SK-N-SH treated with all-trans-retinoic acid at 6 μM for 48 hours (cell line): ENCODE measurements around the gene SDF4.

ENCODE experiments used
- OSR1 ChIP-seq: fragments of 250-450 bp; sonication (Bioruptor Pico); IDR thresholded peaks from 2 replicates; pipeline ENCODE4 v1.8.0; 2022; ENCODE audit warnings: moderate library complexity, mild to moderate bottlenecking, inconsistent platforms
- TOX ChIP-seq: fragments of 250-450 bp; sonication (Bioruptor Pico); IDR thresholded peaks from 2 replicates; pipeline ENCODE4 v1.8.0; 2021; ENCODE audit warnings: mild to moderate bottlenecking, moderate library complexity, borderline replicate concordance

DNA sequence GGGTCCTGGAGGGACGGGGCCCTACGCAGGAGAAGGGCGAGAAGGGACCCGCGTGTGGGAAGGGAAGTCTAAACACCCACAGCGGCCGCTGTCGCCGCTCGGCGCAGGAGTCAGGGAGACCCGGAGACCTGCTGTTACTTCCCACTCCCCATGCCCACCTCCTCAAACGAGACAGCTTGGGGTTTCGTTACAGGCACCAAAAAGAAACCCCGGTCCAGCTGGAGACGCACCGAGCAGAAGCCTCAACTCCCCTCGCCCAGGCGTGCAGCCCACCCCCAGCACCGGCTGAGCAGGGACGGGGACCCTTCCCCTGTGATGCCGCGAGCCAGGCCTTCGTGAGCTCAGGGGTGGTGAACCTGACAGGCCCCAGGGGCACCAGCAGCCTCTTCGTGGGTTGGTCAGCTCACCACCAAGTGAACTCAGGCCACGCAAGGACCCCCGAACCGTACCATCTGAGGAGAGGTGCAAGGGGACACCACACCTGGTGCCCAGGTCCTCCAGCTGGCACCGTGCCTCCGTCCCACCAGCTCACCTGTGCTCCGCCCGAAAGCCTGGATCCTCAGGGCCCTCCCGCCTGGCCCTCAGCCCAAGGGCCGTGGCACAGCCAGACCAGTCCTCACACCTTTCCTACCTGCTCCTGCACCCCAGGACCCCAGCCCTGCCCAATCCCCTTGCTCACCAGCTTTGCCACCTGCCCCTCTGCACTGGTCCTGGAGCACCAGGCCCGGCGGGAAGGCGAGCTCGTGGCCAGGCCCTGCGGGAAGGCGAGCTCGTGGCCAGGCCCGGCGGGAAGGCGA lies 5.0 kb downstream of the SDF4 start:
- TF ChIP-seq TOX (CRISPR knock-in tag) (no peak), OSR1 (CRISPR knock-in tag) (no peak)
